Body of pancreas (tissue), 4 donors: ENCODE measurements around the gene GRXCR1. TPM values are rescaled to one million over a fixed set of nuclear protein-coding genes. Genes with fewer than 3 reads are reported as not detected.

Experiments
- ATAC-seq: fragments of 150-250 bp; one replicate; pipeline ENCODE4 v1.9.1; 2016
- DNase-seq, 4 donors: peaks; one replicate each; pipeline ENCODE4 v3.0.0-alpha.2; 2019
- H3K27ac ChIP-seq, 4 donors: fragments of 200-600 bp; sonication (generic); 1 replicate in 3 of 4; 2 replicates in 1 of 4; pipeline versions ENCODE4 v1.5.1 to v1.6.1; 2016 to 2019; ENCODE audit warnings: mild to moderate bottlenecking in 1 of 4, mixed read lengths in 1 of 4, moderate library complexity in 1 of 4
- H3K27me3 ChIP-seq, 2 donors: fragments of 200-600 bp; sonication (generic); one replicate each; pipeline ENCODE4 v1.6.0; 2016; ENCODE audit warnings: mild to moderate bottlenecking in 1 of 2
- H3K36me3 ChIP-seq, 2 donors: fragments of 200-600 bp; sonication (generic); replicated peaks in 1 of 2; 2 replicates each; pipeline ENCODE4 v1.5.1; 2016; ENCODE audit warnings: low read depth in 2 of 2; ENCODE audit not compliant: insufficient read depth in 1 of 2
- H3K4me1 ChIP-seq: fragments of 200-600 bp; sonication (generic); one replicate; pipeline ENCODE4 v1.6.0; 2016
- H3K4me3 ChIP-seq, 2 donors: fragments of 200-600 bp; sonication (generic); 1 replicate in 1 of 2; 2 replicates in 1 of 2; pipeline ENCODE4 v1.5.1; 2016 to 2019
- H3K9me3 ChIP-seq, 3 donors: fragments of 200-600 bp; sonication (generic); 1 replicate in 2 of 3; 2 replicates in 1 of 3; pipeline ENCODE4 v1.5.1; 2016
- CTCF ChIP-seq, 7 experiments: fragments of 450-650 bp in 4 of 7; fragments of 200-600 bp in 3 of 7; sonication (generic) in 3 of 7; IDR thresholded peaks; one replicate each; pipeline ENCODE4 v1.5.1; 2016 to 2019; ENCODE audit warnings: antibody characterized with exemption in 7 of 7
- POLR2A ChIP-seq, 3 donors: fragments of 450-650 bp; IDR thresholded peaks; one replicate each; pipeline ENCODE4 v1.6.1; 2016; ENCODE audit warnings: antibody characterized with exemption in 3 of 3, mild to moderate bottlenecking in 2 of 3
- WGBS, 2 donors: methylation state at CpG; one replicate each; pipeline ENCODE4 v1.1.5; 2017; 5-methylcytosine and 5-hydroxymethylcytosine counted together
- intact Hi-C: fragments of 100-400 bp; cut with DNase I; formaldehyde crosslinking; loops from one replicate; pipeline ENCODE4 v1.15.1; 2023
- small RNA-seq: library from RNA; depleted of rRNA; stranded (forward); fragments of <200 nt; gene quantifications from one replicate; pipeline ENCODE3, GENCODE V24; 2016
- total RNA-seq, 2 donors: library from RNA; depleted of rRNA; stranded (reverse); fragments of >200 nt; gene quantifications; one replicate each; pipeline ENCODE4 v1.1.0, GENCODE V29; 2016

Gene GRXCR1
- total RNA-seq, 2 donors from 2014 or later = not detected

GRCh38 chr4:43071069-43071468 is 178.6 kb downstream of the GRXCR1 start:
- Histone ChIP-seq H3K27me3 (no peaks in the 10 kb centered on the region), H3K9me3 (no peaks in the 10 kb centered on the region), H3K4me3 (no peak overlapping the region), H3K27ac (no peak overlapping the region), H3K36me3 (no peaks in the 10 kb centered on the region), H3K4me1 (no peaks in the 10 kb centered on the region)
- intact Hi-C loops = no loop called here
- no peak for TF ChIP-seq POLR2A (IDR thresholded peaks at IDR 0.05)
- TF ChIP-seq CTCF (IDR thresholded peaks at IDR 0.05) = no peak
- ATAC-seq (no peak), DNase-seq (no peak)
- 42 to 49% methylated on average over 6 of the region's 6 CpGs for WGBS, 2 donors

Small RNA genes within 50 kb of the gene (small RNA-seq; reads per million reads assigned to genes)
- gene RN7SKP82 = not detected

Other genes with a start within 250 kb of the GRXCR1 start
- 10 to 100 TPM; 37.4 to 70.9 TPM for gene ATP8A1, start 235.6 kb upstream of the GRXCR1 start, total RNA-seq